Endodermal cell (in vitro differentiated cells): ENCODE data around the gene PGM1. TPM values are rescaled to one million over a fixed set of nuclear protein-coding genes. Genes with fewer than 3 reads are reported as not detected.
A peak's percentile ranks its signal among the peaks of the same experiment; 100 is the strongest.

Experiments used
- DNase-seq: peaks from one replicate; pipeline ENCODE4 v3.0.0-alpha.2; 2017
- H3K27ac ChIP-seq: 2 replicates; pipeline ENCODE4 v1.5.1; 2013; ENCODE audit warnings: mild to moderate bottlenecking, low read depth, low read length, moderate library complexity
- H3K27me3 ChIP-seq: 2 replicates; pipeline ENCODE4 v1.6.1; 2013; ENCODE audit warnings: mild to moderate bottlenecking, low read length, moderate library complexity; ENCODE audit not compliant: insufficient read depth, control insufficient read depth, poor library complexity, severe bottlenecking
- H3K36me3 ChIP-seq: 2 replicates; pipeline ENCODE4 v1.7.0; 2013; ENCODE audit warnings: mild to moderate bottlenecking, low read length, moderate library complexity; ENCODE audit not compliant: control insufficient read depth, insufficient read depth
- H3K4me1 ChIP-seq: one replicate; pipeline ENCODE4 v1.7.0; 2013; ENCODE audit warnings: low read length; ENCODE audit not compliant: control insufficient read depth, insufficient read depth
- H3K4me3 ChIP-seq: 2 replicates; pipeline ENCODE4 v1.5.1; 2013; ENCODE audit warnings: mild to moderate bottlenecking, low read length, moderate library complexity
- H3K9ac ChIP-seq: 2 replicates; pipeline ENCODE4 v1.6.1; 2013; ENCODE audit warnings: mild to moderate bottlenecking, low read length, moderate library complexity; ENCODE audit not compliant: poor library complexity, severe bottlenecking; ENCODE audit errors: extremely low read depth
- H3K9me3 ChIP-seq: 2 replicates; pipeline ENCODE4 v1.6.1; 2013; ENCODE audit warnings: mild to moderate bottlenecking, low read length, moderate library complexity; ENCODE audit not compliant: control insufficient read depth
- H3K27ac Mint-ChIP-seq: 2 replicates; pipeline ENCODE4 v1.8.0; 2020; ENCODE audit warnings: mixed read lengths
- H3K27me3 Mint-ChIP-seq: 2 replicates; pipeline ENCODE4 v1.8.0; 2021; ENCODE audit warnings: mild to moderate bottlenecking, mixed read lengths; ENCODE audit not compliant: insufficient read depth
- H3K36me3 Mint-ChIP-seq: 2 replicates; pipeline ENCODE4 v1.8.0; 2020; ENCODE audit warnings: low read depth, mixed read lengths
- H3K4me1 Mint-ChIP-seq: 2 replicates; pipeline ENCODE4 v1.8.0; 2020; ENCODE audit warnings: mixed read lengths
- H3K4me3 Mint-ChIP-seq: 2 replicates; pipeline ENCODE4 v1.8.0; 2020; ENCODE audit warnings: mild to moderate bottlenecking, moderate library complexity, mixed read lengths
- H3K9me3 Mint-ChIP-seq: 2 replicates; pipeline ENCODE4 v1.8.0; 2020; ENCODE audit warnings: mild to moderate bottlenecking, mixed read lengths
- WGBS, 2 experiments: methylation state at CpG; one replicate each; pipeline versions ENCODE4 v1.1.5 to v1.1.7; 2013; ENCODE audit warnings: missing lambda C conversion rate in 2 of 2, mixed read lengths in 1 of 2; ENCODE audit not compliant: insufficient coverage in 1 of 2, insufficient read length in 1 of 2; 5-methylcytosine and 5-hydroxymethylcytosine counted together
- total RNA-seq, 2 donors: library from RNA; stranded (reverse); fragmentation: NEBNext Ultra II Directional in 1 of 2; extraction: Animal tissue kit (Norgen Biotek cat#: 25700) in 1 of 2; gene quantifications; 2 replicates in 1 of 2; 3 replicates in 1 of 2; pipeline ENCODE4 v1.2.1, GENCODE V29; 2021
- TF ChIP-seq, protein P1 (sequence below): fragments of 200-600 bp; sonication (generic); conservative IDR thresholded peaks from 2 replicates; pipeline ENCODE4 v1.5.0; 2021; ENCODE audit warnings: antibody characterized with exemption, mild to moderate bottlenecking

Gene PGM1
- total RNA-seq, 2 donors from 2014 or later, result 119 to 165 TPM

GRCh38 chr1:63665824-63666223 is 72.6 kb downstream of the PGM1 start:
- WGBS, 2 experiments, result 79 to 94% methylated on average over 2 of the region's 3 CpGs
- TF ChIP-seq, protein P1, sequence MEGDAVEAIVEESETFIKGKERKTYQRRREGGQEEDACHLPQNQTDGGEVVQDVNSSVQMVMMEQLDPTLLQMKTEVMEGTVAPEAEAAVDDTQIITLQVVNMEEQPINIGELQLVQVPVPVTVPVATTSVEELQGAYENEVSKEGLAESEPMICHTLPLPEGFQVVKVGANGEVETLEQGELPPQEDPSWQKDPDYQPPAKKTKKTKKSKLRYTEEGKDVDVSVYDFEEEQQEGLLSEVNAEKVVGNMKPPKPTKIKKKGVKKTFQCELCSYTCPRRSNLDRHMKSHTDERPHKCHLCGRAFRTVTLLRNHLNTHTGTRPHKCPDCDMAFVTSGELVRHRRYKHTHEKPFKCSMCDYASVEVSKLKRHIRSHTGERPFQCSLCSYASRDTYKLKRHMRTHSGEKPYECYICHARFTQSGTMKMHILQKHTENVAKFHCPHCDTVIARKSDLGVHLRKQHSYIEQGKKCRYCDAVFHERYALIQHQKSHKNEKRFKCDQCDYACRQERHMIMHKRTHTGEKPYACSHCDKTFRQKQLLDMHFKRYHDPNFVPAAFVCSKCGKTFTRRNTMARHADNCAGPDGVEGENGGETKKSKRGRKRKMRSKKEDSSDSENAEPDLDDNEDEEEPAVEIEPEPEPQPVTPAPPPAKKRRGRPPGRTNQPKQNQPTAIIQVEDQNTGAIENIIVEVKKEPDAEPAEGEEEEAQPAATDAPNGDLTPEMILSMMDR, result no peak
- Histone ChIP-seq H3K27ac (no peak overlapping the region), H3K9ac (no peak overlapping the region), H3K36me3 (peaks cover 11% of the 10 kb centered on the region), H3K27me3 (no peaks in the 10 kb centered on the region), H3K4me3 (no peak overlapping the region), H3K4me1 (no peaks in the 10 kb centered on the region), H3K9me3 (no peaks in the 10 kb centered on the region)
- DNase-seq, result no peak
- H3K4me1 Mint-ChIP-seq, result peaks cover 9% of the 10 kb centered on the region
- H3K36me3 Mint-ChIP-seq, result peaks cover 29% of the 10 kb centered on the region
- peaks cover 16% of the 10 kb centered on the region for H3K9me3 Mint-ChIP-seq
- H3K27me3 Mint-ChIP-seq, result no peaks in the 10 kb centered on the region
- H3K4me3 Mint-ChIP-seq, result no peak overlapping the region
- no peak overlapping the region for H3K27ac Mint-ChIP-seq

DNA sequence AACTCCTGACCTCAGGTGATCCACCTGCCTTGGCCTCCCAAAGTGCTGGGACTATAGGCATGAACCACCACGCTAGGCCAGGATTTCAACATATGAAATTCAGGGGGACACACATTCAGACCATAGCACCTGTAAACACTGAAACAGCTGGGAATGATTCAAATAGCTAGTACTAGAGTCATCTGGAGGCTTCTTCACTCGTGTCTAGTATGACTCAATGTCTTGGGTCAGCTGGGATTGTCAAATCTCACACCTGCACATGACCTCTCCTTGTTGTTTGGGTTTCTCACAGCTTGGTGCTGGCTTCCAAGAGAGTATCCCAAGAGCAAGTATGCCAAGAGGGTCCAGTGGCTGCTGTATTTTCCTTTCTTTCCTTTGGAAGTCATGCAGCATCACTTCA is 75.1 kb downstream of the PGM1 start:
- H3K27ac ChIP-seq, result no peak overlapping the region
- H3K4me1 ChIP-seq, result no peaks in the 10 kb centered on the region
- H3K9me3 ChIP-seq, result no peaks in the 10 kb centered on the region
- H3K27me3 ChIP-seq, result no peaks in the 10 kb centered on the region
- peaks cover 19% of the 10 kb centered on the region for H3K36me3 Mint-ChIP-seq
- DNase-seq, result no peak
- no peaks in the 10 kb centered on the region for H3K27me3 Mint-ChIP-seq
- H3K4me3 ChIP-seq, result no peak overlapping the region
- no peak overlapping the region for H3K9ac ChIP-seq
- H3K36me3 ChIP-seq, result no peaks in the 10 kb centered on the region
- no peak overlapping the region for H3K27ac Mint-ChIP-seq
- peaks cover 16% of the 10 kb centered on the region for H3K9me3 Mint-ChIP-seq
- TF ChIP-seq, protein P1, result no peak
- H3K4me3 Mint-ChIP-seq, result no peak overlapping the region
- H3K4me1 Mint-ChIP-seq, result peaks cover 9% of the 10 kb centered on the region
- 94 to 100% methylated on average over 1 to 2 of the region's 2 CpGs for WGBS, 2 experiments

DNA sequence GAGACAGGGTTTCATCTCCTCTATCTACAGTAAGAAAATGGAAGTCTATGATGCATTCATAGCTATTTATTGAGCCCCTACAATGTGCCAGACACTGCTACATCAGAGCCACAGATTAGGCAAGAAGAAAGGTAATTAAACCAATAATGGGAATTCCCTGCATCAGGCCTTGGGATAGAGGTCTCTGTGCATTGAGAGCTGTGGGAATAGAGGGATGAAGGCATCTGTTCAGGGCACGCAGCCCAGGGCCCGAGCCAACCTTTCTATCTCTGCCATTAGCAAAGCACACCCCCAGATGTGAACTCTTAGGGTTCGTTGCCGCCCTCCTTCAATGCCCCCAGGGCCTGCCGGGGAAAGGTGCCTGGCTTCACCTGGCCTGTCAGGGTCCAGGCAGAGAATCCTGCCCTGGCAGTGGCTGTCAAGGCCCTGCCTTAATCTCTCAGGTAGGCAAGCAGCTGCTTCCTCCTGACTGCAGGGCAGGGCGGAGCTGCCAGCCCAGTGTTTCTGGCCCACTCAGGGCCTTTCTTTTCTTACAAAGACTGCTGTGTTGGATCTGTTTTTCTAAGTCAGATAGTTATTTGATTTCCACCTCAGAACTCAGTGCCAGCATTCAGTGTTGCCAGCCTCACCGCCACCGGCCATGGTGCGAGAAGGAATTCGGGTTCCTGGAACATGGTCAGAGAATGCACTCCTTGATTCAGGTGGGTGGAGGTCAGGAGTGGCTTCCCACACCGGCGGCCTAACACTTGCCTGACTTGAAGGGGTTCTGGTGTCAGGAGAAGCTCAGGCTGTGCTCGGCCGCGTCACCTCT is 76.1 kb downstream of the PGM1 start:
- no peaks in the 10 kb centered on the region for H3K4me1 ChIP-seq
- WGBS, 2 experiments, result 88 to 97% methylated on average over 10 to 15 of the region's 15 CpGs
- H3K27ac ChIP-seq, result no peak overlapping the region
- no peaks in the 10 kb centered on the region for H3K27me3 ChIP-seq
- H3K4me3 ChIP-seq, result no peak overlapping the region
- Mint-ChIP-seq H3K4me3 (no peak overlapping the region), H3K9me3 (peaks cover 16% of the 10 kb centered on the region), H3K27me3 (no peaks in the 10 kb centered on the region), H3K4me1 (peaks cover 9% of the 10 kb centered on the region), H3K36me3 (peaks cover 10% of the 10 kb centered on the region), H3K27ac (peak overlapping the region; percentile 44)
- TF ChIP-seq, protein P1, result no peak
- no peak overlapping the region for H3K9ac ChIP-seq
- no peaks in the 10 kb centered on the region for H3K9me3 ChIP-seq
- no peak for DNase-seq
- no peaks in the 10 kb centered on the region for H3K36me3 ChIP-seq
